ENCODE measurements around the gene ANKRD11. TPM values are rescaled to one million over a fixed set of nuclear protein-coding genes. Genes with fewer than 3 reads are reported as not detected.
A peak's percentile ranks its signal among the peaks of the same experiment; 100 is the strongest.
"Not testable (repeated sequence)": the region's sequence is repeated elsewhere in the genome, so short reads cannot be mapped to it uniquely, and the experiment has no call there.

Gene ANKRD11
- total RNA-seq, 2 donors from 2014 or later, result 130 to 165 TPM

GRCh38 chr16:89433363-89433984 is 56.9 kb downstream of the ANKRD11 start:
- not testable (repeated sequence) for DNase-seq (ENCODE audit: low spot score in 2 of 2); H3K9me3 Mint-ChIP-seq; ATAC-seq
- Mint-ChIP-seq H3K27ac (peak overlapping the region in 1 of 2 donors; percentile 62), H3K36me3 (peaks cover 8 to 13% of the 10 kb centered on the region in 2 donors)

- DNase-seq (ENCODE audit: low spot score in 2 of 2) (no peak), ATAC-seq (no peak)
- Mint-ChIP-seq H3K36me3 (peaks cover 9 to 18% of the 10 kb centered on the region in 2 donors), H3K9me3 (peaks cover 0 to 5% of the 10 kb centered on the region in 2 donors), H3K27ac (no peak overlapping the region)
These were observed 58.7 kb downstream of the ANKRD11 start for GRCh38 chr16:89431630-89432029.

GRCh38 chr16:89431158-89431584 is 59.2 kb downstream of the ANKRD11 start:
- peak overlapping the region in 1 of 2 donors; percentile 66 for H3K27ac Mint-ChIP-seq
- DNase-seq (ENCODE audit: low spot score in 2 of 2), result no peak
- no peak for ATAC-seq
- H3K9me3 Mint-ChIP-seq, result peaks cover 0 to 5% of the 10 kb centered on the region in 2 donors
- H3K36me3 Mint-ChIP-seq, result peaks cover 13 to 21% of the 10 kb centered on the region in 2 donors

- no peak for ATAC-seq
- no peak for DNase-seq (ENCODE audit: low spot score in 2 of 2)
- H3K27ac Mint-ChIP-seq, result peak overlapping the region in 1 of 2 donors; percentile 66
- H3K36me3 Mint-ChIP-seq, result peaks cover 8 to 20% of the 10 kb centered on the region in 2 donors
- H3K9me3 Mint-ChIP-seq, result peaks cover 0 to 5% of the 10 kb centered on the region in 2 donors
These were observed 59.8 kb downstream of the ANKRD11 start for GRCh38 chr16:89430436-89431157.

- DNase-seq (ENCODE audit: low spot score in 2 of 2); H3K9me3 Mint-ChIP-seq; ATAC-seq; H3K27ac Mint-ChIP-seq: not testable (repeated sequence)
- H3K36me3 Mint-ChIP-seq, result peaks cover 5 to 14% of the 10 kb centered on the region in 2 donors
These were observed 61.8 kb downstream of the ANKRD11 start for GRCh38 chr16:89428605-89429004.

- H3K9me3 Mint-ChIP-seq, result peaks cover 0 to 5% of the 10 kb centered on the region in 2 donors
- ATAC-seq (no peak), DNase-seq (ENCODE audit: low spot score in 2 of 2) (no peak)
- peak overlapping the region; percentile 18 to 29 for H3K27ac Mint-ChIP-seq
- H3K36me3 Mint-ChIP-seq, result peaks cover 5 to 14% of the 10 kb centered on the region in 2 donors
These were observed 63.4 kb downstream of the ANKRD11 start for GRCh38 chr16:89426736-89427530.

- DNase-seq (ENCODE audit: low spot score in 2 of 2) (no peak), ATAC-seq (no peak)
- H3K36me3 Mint-ChIP-seq, result peaks cover 5 to 14% of the 10 kb centered on the region in 2 donors
- H3K9me3 Mint-ChIP-seq, result peaks cover 0 to 2% of the 10 kb centered on the region in 2 donors
- H3K27ac Mint-ChIP-seq, result no peak overlapping the region
These were observed 64.8 kb downstream of the ANKRD11 start for GRCh38 chr16:89425523-89425922.

GRCh38 chr16:89423681-89424260 is 66.6 kb downstream of the ANKRD11 start:
- H3K27ac Mint-ChIP-seq, result peak overlapping the region; percentile 67 to 89
- DNase-seq (ENCODE audit: low spot score in 2 of 2) (no peak), ATAC-seq (no peak)
- no peaks in the 10 kb centered on the region for H3K9me3 Mint-ChIP-seq
- H3K36me3 Mint-ChIP-seq, result peaks cover 11 to 14% of the 10 kb centered on the region in 2 donors

- Mint-ChIP-seq H3K27ac (peak overlapping the region; percentile 46 to 89), H3K36me3 (peaks cover 11 to 14% of the 10 kb centered on the region in 2 donors), H3K9me3 (no peaks in the 10 kb centered on the region)
- DNase-seq (ENCODE audit: low spot score in 2 of 2), result peak; percentile 65 to 86
- ATAC-seq, result peak; percentile 89 to 95
These were observed 67.3 kb downstream of the ANKRD11 start for GRCh38 chr16:89422905-89423630.

GRCh38 chr16:89422527-89422904 is 67.8 kb downstream of the ANKRD11 start:
- DNase-seq (ENCODE audit: low spot score in 2 of 2) (peak in 1 of 2 donors; percentile 66), ATAC-seq (peak; percentile 68 to 77)
- Mint-ChIP-seq H3K36me3 (peaks cover 11 to 16% of the 10 kb centered on the region in 2 donors), H3K9me3 (no peaks in the 10 kb centered on the region), H3K27ac (peak overlapping the region; percentile 46 to 89)

GRCh38 chr16:89421300-89421699 is 69.1 kb downstream of the ANKRD11 start:
- not testable (repeated sequence) for ATAC-seq; H3K27ac Mint-ChIP-seq; H3K9me3 Mint-ChIP-seq; DNase-seq (ENCODE audit: low spot score in 2 of 2)
- peaks cover 7 to 16% of the 10 kb centered on the region in 2 donors for H3K36me3 Mint-ChIP-seq

GRCh38 chr16:89420204-89420603 is 70.2 kb downstream of the ANKRD11 start:
- Mint-ChIP-seq H3K27ac (peak overlapping the region; percentile 39 to 88), H3K36me3 (peaks cover 7 to 10% of the 10 kb centered on the region in 2 donors), H3K9me3 (no peaks in the 10 kb centered on the region)
- ATAC-seq, result no peak
- no peak for DNase-seq (ENCODE audit: low spot score in 2 of 2)

- DNase-seq (ENCODE audit: low spot score in 2 of 2) (no peak), ATAC-seq (no peak)
- Mint-ChIP-seq H3K36me3 (peaks cover 7 to 10% of the 10 kb centered on the region in 2 donors), H3K27ac (peak overlapping the region in 1 of 2 donors; percentile 41), H3K9me3 (no peaks in the 10 kb centered on the region)
These were observed 72.0 kb downstream of the ANKRD11 start for GRCh38 chr16:89418352-89418751.

GRCh38 chr16:89417352-89417751 is 73.0 kb downstream of the ANKRD11 start:
- DNase-seq (ENCODE audit: low spot score in 2 of 2), result no peak
- H3K9me3 Mint-ChIP-seq, result no peaks in the 10 kb centered on the region
- no peak for ATAC-seq
- H3K36me3 Mint-ChIP-seq, result peaks cover 7 to 10% of the 10 kb centered on the region in 2 donors
- H3K27ac Mint-ChIP-seq, result peak overlapping the region; percentile 25 to 74

GRCh38 chr16:89413811-89414585 is 76.4 kb downstream of the ANKRD11 start:
- Mint-ChIP-seq H3K36me3 (peaks cover 0 to 10% of the 10 kb centered on the region in 2 donors), H3K27ac (peak overlapping the region; percentile 36 to 41), H3K9me3 (no peaks in the 10 kb centered on the region)
- no peak for ATAC-seq
- no peak for DNase-seq (ENCODE audit: low spot score in 2 of 2)
